ENCODE measurements around the gene TSG101. TPM values are rescaled to one million over a fixed set of nuclear protein-coding genes. Genes with fewer than 3 reads are reported as not detected.

The TSG101 gene
- total RNA-seq (100 to 1,000 TPM in 4 of 9 donors, 10 to 100 TPM in 5; 56.4 to 263 (median 74.3) TPM), polyA plus RNA-seq (100 to 1,000 TPM in 1 of 3 donors, 10 to 100 TPM in 2; 33.1 to 208 (median 37.2) TPM)
- long read RNA-seq, donor 1, transcript TSG101-201 (10 exons, 1,824 nt), result major isoform, 56 of 99 reads
- long read RNA-seq, donor 1, partial matches to known transcripts, result 42 of 99 reads
- long read RNA-seq, donor 1, other reads (novel, unspliced or antisense), result 0 of 99 reads
- long read RNA-seq, donor 2, transcript TSG101-201 (10 exons, 1,824 nt), result major isoform, 64 of 89 reads
- long read RNA-seq, donor 2, partial matches to known transcripts, result 25 of 89 reads
- long read RNA-seq, donor 2, other reads (novel, unspliced or antisense), result 0 of 89 reads
- long read RNA-seq, donor 3, transcript TSG101-201 (10 exons, 1,824 nt), result major isoform, 40 of 56 reads
- long read RNA-seq, donor 3, partial matches to known transcripts, result 5 of 56 reads
- long read RNA-seq, donor 3, other reads (novel, unspliced or antisense), result 11 of 56 reads
- long read RNA-seq, donor 4, transcript TSG101-201 (10 exons, 1,824 nt), result major isoform, 98 of 123 reads
- long read RNA-seq, donor 4, partial matches to known transcripts, result 10 of 123 reads
- long read RNA-seq, donor 4, other reads (novel, unspliced or antisense), result 14 of 123 reads
- long read RNA-seq, donor 5, transcript TSG101-201 (10 exons, 1,824 nt), result major isoform, 116 of 128 reads
- long read RNA-seq, donor 5, partial matches to known transcripts, result 5 of 128 reads
- long read RNA-seq, donor 5, other reads (novel, unspliced or antisense), result 7 of 128 reads
- long read RNA-seq, donor 6, transcript TSG101-201 (10 exons, 1,824 nt), result major isoform, 53 of 67 reads
- long read RNA-seq, donor 6, partial matches to known transcripts, result 8 of 67 reads
- long read RNA-seq, donor 6, other reads (novel, unspliced or antisense), result 6 of 67 reads
- long read RNA-seq, donor 7, transcript TSG101-201 (10 exons, 1,824 nt), result major isoform, 23 of 68 reads
- long read RNA-seq, donor 7, partial matches to known transcripts, result 45 of 68 reads
- long read RNA-seq, donor 7, other reads (novel, unspliced or antisense), result 0 of 68 reads
- long read RNA-seq, donor 8, transcript TSG101-201 (10 exons, 1,824 nt), result major isoform, 91 of 121 reads
- long read RNA-seq, donor 8, partial matches to known transcripts, result 30 of 121 reads
- long read RNA-seq, donor 8, other reads (novel, unspliced or antisense), result 0 of 121 reads
- long read RNA-seq, donor 9, transcript TSG101-201 (10 exons, 1,824 nt), result major isoform, 44 of 63 reads
- long read RNA-seq, donor 9, partial matches to known transcripts, result 19 of 63 reads
- long read RNA-seq, donor 9, other reads (novel, unspliced or antisense), result 0 of 63 reads
- long read RNA-seq, donor 10, transcript TSG101-201 (10 exons, 1,824 nt), result major isoform, 32 of 48 reads
- long read RNA-seq, donor 10, partial matches to known transcripts, result 5 of 48 reads
- long read RNA-seq, donor 10, other reads (novel, unspliced or antisense), result 10 of 48 reads

DNA sequence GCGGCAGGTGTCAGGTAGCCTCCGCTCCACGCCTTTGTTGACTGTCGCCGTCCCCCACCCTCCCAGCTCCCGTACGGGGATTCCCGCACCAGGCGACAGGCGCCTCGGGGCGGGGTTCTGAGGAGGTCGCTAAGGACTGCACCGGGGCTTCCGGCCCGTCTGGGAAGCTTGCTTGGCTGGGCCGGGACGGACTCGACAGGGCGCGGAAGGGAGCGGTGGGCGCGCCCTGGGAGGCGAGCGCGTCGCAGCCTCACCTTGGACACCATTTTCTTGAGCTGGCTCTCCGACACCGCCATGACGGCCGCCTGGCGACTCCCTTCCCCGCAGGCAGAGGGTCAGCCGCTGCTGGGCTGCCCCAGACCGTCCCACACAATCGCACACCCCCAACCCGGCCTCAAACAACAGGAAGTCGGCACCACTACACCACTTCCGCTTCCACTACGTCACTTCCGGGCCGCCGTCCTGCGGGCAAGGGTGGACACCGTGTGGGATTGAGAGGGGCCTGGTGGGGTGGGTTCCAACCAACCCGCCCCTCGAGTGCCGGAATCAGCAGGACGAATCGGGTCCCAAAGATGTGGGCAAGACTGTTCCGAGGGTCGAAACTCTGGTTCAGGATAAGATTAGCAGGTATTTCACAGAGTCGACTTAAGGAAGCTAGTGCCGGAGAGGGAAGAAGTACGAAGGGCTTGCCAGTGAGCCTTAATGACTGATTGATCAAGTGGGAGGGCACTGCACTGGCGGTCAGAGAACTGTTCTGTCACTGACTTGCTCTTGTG lies at the start of gene TSG101:
Gene TSG101, minus strand, starts transcription at position 422 of the 776 bp plus-strand sequence. Its CDS starts 126 bp downstream, at position 296.
- intact Hi-C loops (cut with DNase I), result loop anchor here in 1 of 2 donors (10.0 kb wide), 1 partner anchor 202 kb away; the partner anchor contains the start of genes GTF2H1 and HPS5
- WGBS, 4 donors, result 0 to 1% (median 0%) methylated on average over 10 to 57 of the region's 57 CpGs
- Histone ChIP-seq H3K4me1 (replicated peaks in 1 of 2) (peaks cover 17 to 46% of the 10 kb centered on the region in 2 donors), H3K4me3 (peak within 1 kb of the TSS; percentile 37 to 100 (median 77)), H3K36me3 (replicated peaks in 1 of 2) (no peaks in the 10 kb centered on the region), H3K27me3 (no peaks in the 10 kb centered on the region), H3K27ac (peak within 1 kb of the TSS; percentile 77 to 98 (median 95)), H3K9me3 (replicated peaks in 1 of 3) (no peaks in the 10 kb centered on the region)
- peak; percentile 93 to 97 (median 94) for DNase-seq
- TF ChIP-seq POLR2A (IDR thresholded peaks at IDR 0.05), result peak; percentile 67 to 82
- TF ChIP-seq, protein P1, sequence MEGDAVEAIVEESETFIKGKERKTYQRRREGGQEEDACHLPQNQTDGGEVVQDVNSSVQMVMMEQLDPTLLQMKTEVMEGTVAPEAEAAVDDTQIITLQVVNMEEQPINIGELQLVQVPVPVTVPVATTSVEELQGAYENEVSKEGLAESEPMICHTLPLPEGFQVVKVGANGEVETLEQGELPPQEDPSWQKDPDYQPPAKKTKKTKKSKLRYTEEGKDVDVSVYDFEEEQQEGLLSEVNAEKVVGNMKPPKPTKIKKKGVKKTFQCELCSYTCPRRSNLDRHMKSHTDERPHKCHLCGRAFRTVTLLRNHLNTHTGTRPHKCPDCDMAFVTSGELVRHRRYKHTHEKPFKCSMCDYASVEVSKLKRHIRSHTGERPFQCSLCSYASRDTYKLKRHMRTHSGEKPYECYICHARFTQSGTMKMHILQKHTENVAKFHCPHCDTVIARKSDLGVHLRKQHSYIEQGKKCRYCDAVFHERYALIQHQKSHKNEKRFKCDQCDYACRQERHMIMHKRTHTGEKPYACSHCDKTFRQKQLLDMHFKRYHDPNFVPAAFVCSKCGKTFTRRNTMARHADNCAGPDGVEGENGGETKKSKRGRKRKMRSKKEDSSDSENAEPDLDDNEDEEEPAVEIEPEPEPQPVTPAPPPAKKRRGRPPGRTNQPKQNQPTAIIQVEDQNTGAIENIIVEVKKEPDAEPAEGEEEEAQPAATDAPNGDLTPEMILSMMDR (IDR thresholded peaks at IDR 0.05), result peak in 1 of 6 experiments; percentile 0

DNA sequence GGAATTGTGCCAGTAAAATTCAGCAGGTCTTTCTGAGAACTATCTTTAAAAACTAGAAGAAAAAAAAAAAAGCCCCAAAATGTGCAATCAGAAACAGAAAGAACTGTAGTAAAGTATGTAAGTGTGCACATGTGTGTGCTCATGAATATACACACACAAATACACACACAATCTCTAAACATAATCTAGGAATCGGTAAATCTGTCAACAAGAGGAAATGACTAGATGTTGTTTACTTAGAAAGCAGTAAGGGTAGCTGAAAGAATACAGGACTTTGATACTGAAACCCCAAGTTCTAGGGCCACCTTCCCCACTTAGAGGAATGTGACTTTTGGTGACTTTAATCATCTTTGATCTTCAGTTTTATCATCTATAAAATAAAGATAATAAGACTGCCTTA lies 48.6 kb upstream of the TSG101 start:
- Histone ChIP-seq H3K9me3 (replicated peaks in 1 of 3) (no peaks in the 10 kb centered on the region), H3K36me3 (replicated peaks in 1 of 2) (peaks cover 0 to 40% of the 10 kb centered on the region in 2 donors), H3K4me1 (replicated peaks in 1 of 2) (no peaks in the 10 kb centered on the region), H3K4me3 (no peak overlapping the region), H3K27ac (no peak overlapping the region), H3K27me3 (no peaks in the 10 kb centered on the region)
- DNase-seq, result no peak
- 79 to 93% (median 89%) methylated on average over 1 of the region's 1 CpG for WGBS, 4 donors
- intact Hi-C loops (cut with DNase I), result no loop called here
- TF ChIP-seq POLR2A (IDR thresholded peaks at IDR 0.05), result no peak
- TF ChIP-seq, protein P1 (IDR thresholded peaks at IDR 0.05), result no peak

DNA sequence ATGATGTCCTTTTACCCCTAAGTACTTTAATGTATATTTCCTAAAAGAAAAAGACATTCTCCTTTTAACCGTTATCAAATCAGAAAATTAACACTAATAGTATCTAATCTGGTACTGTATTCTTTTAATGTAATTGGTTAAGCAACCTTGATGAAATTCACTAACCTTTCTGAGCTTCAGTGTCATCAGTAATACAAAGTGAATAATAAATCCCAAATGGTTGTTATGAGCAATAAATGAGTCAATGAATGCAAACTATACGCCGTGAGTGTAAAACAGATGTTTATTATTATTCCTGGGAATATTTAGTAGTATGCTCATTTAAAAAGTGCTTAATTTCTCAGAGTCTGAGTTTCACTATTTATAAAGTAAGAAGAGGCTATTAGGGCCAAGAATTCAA lies 40.3 kb upstream of the TSG101 start:
- TF ChIP-seq POLR2A (IDR thresholded peaks at IDR 0.05), result no peak
- TF ChIP-seq, protein P1 (IDR thresholded peaks at IDR 0.05), result no peak

More for the DNA sequence above, 40.3 kb upstream of the TSG101 start:
- intact Hi-C loops (cut with DNase I), result no loop called here
- no peak overlapping the region for H3K27ac ChIP-seq
- H3K36me3 ChIP-seq (replicated peaks in 1 of 2), result peaks cover 0 to 38% of the 10 kb centered on the region in 2 donors
- H3K9me3 ChIP-seq (replicated peaks in 1 of 3), result no peaks in the 10 kb centered on the region
- WGBS, 4 donors, result 94 to 96% (median 94%) methylated on average over 3 of the region's 3 CpGs
- no peaks in the 10 kb centered on the region for H3K27me3 ChIP-seq
- no peak for DNase-seq
- no peaks in the 10 kb centered on the region for H3K4me1 ChIP-seq (replicated peaks in 1 of 2)
- H3K4me3 ChIP-seq, result no peak overlapping the region

All from adrenal gland (tissue), 19 donors.